ENCODE results near the gene ATP2C2.

DNA sequence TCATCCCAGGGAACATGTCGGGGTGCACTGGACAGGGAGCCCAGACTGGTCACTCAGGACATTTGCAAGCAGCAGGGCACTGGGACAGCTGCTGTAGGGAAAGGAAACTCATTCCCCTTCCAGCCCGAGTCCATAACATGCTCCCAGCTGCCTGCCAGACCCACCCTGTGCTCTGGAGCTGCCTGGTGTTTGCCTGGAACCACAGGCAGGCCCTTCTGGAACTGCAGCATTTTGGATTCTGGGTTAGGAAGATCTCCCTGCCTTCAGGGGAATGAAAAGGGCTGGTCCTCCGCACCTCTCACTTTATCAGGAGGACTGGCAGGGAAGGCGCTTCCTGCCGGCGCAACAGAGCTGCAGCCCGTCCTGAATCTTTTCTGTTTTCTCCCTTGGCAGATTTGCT lies 94.9 kb downstream of the ATP2C2 start:
- TF ChIP-seq, protein P1, sequence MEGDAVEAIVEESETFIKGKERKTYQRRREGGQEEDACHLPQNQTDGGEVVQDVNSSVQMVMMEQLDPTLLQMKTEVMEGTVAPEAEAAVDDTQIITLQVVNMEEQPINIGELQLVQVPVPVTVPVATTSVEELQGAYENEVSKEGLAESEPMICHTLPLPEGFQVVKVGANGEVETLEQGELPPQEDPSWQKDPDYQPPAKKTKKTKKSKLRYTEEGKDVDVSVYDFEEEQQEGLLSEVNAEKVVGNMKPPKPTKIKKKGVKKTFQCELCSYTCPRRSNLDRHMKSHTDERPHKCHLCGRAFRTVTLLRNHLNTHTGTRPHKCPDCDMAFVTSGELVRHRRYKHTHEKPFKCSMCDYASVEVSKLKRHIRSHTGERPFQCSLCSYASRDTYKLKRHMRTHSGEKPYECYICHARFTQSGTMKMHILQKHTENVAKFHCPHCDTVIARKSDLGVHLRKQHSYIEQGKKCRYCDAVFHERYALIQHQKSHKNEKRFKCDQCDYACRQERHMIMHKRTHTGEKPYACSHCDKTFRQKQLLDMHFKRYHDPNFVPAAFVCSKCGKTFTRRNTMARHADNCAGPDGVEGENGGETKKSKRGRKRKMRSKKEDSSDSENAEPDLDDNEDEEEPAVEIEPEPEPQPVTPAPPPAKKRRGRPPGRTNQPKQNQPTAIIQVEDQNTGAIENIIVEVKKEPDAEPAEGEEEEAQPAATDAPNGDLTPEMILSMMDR (optimal IDR thresholded peaks at IDR 0.05 in 1 of 3, IDR thresholded peaks at IDR 0.05 in 1 of 3, conservative IDR thresholded peaks at IDR 0.05 in 1 of 3; ENCODE audit: extremely low read depth in 1 of 3, insufficient read depth in 2 of 3, low read length in 3 of 3): no peak
- no peak for TF ChIP-seq EZH2 (IDR thresholded peaks at IDR 0.05; ENCODE audit: low read length)
